DOHH2 (cell line): ENCODE data around the gene PCBP3.

Experiments used
- EZH2phosphoT487 ChIP-seq: fragments of 200-600 bp; sonication (generic); IDR thresholded peaks from 2 replicates; pipeline ENCODE4 v1.6.1; 2017; ENCODE audit warnings: borderline replicate concordance, mild to moderate bottlenecking, antibody characterized with exemption, low read length, moderate library complexity, mixed read lengths
- TF ChIP-seq, protein P1 (sequence below): fragments of 200-600 bp; sonication (generic); IDR thresholded peaks from one replicate; pipeline ENCODE4 v1.5.1; 2014; ENCODE audit warnings: antibody characterized with exemption, mild to moderate bottlenecking, low read depth, low read length; ENCODE audit not compliant: poor library complexity, severe bottlenecking

- TF ChIP-seq, protein P1, sequence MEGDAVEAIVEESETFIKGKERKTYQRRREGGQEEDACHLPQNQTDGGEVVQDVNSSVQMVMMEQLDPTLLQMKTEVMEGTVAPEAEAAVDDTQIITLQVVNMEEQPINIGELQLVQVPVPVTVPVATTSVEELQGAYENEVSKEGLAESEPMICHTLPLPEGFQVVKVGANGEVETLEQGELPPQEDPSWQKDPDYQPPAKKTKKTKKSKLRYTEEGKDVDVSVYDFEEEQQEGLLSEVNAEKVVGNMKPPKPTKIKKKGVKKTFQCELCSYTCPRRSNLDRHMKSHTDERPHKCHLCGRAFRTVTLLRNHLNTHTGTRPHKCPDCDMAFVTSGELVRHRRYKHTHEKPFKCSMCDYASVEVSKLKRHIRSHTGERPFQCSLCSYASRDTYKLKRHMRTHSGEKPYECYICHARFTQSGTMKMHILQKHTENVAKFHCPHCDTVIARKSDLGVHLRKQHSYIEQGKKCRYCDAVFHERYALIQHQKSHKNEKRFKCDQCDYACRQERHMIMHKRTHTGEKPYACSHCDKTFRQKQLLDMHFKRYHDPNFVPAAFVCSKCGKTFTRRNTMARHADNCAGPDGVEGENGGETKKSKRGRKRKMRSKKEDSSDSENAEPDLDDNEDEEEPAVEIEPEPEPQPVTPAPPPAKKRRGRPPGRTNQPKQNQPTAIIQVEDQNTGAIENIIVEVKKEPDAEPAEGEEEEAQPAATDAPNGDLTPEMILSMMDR: no peak
- no peak for TF ChIP-seq EZH2phosphoT487
Measured at GRCh38 chr21:45598109-45598508, 45.4 kb upstream of the PCBP3 start.
